ENCODE results near the gene SLC8A3. TPM values are rescaled to one million over a fixed set of nuclear protein-coding genes. Genes with fewer than 3 reads are reported as not detected.

Gene SLC8A3
- total and polyA plus RNA-seq, 2 of the 13 experiments (the other 11 are each of a cell fraction or from before 2014, with no cell fraction given): 0.01 to 0.02 TPM

GRCh38 chr14:70073924-70074566, 114.7 kb downstream of the SLC8A3 start (continued):
- no peak for TF ChIP-seq PLSCR1 (CRISPR knock-in tag; IDR thresholded peaks at IDR 0.05; ENCODE audit: borderline replicate concordance)
- 0 out of 2 replicates have a peak, but pooled peaks have one; percentile 35 for TF ChIP-seq CCDC6 (CRISPR knock-in tag; IDR thresholded peaks at IDR 0.05)
- peak; percentile 59; the same call in 1 of the 2 replicates for TF ChIP-seq ZNF720 (CRISPR knock-in tag; IDR thresholded peaks at IDR 0.05)
- TF ChIP-seq NFYB (CRISPR knock-in tag; IDR thresholded peaks at IDR 0.05): 0 out of 2 replicates have a peak, but pooled peaks have one; percentile 23
- TF ChIP-seq ZNF550 (CRISPR knock-in tag; IDR thresholded peaks at IDR 0.05; ENCODE audit: borderline replicate concordance): no peak
- TF ChIP-seq NCOA2 (CRISPR knock-in tag; IDR thresholded peaks at IDR 0.05): peak; percentile 29; the same call in 1 of the 2 replicates
- TF ChIP-seq PLRG1 (conservative IDR thresholded peaks at IDR 0.05): no peak
- TF ChIP-seq ZNF12 (CRISPR knock-in tag; IDR thresholded peaks at IDR 0.05): peak; percentile 51; the same call in 1 of the 2 replicates
- no peak for TF ChIP-seq MBNL3 (CRISPR knock-in tag; conservative IDR thresholded peaks at IDR 0.05)
- no peak for TF ChIP-seq ZBTB34 (CRISPR knock-in tag; IDR thresholded peaks at IDR 0.05)
- TF ChIP-seq ZFP36L1 (CRISPR knock-in tag; IDR thresholded peaks at IDR 0.05): no peak
- TF ChIP-seq THRA (CRISPR knock-in tag; IDR thresholded peaks at IDR 0.05; ENCODE audit: borderline replicate concordance): peak; percentile 59; the same call in 1 of the 2 replicates
- no peak for TF ChIP-seq ZFP62 (CRISPR knock-in tag; IDR thresholded peaks at IDR 0.05)
- TF ChIP-seq ETV5 (CRISPR knock-in tag; IDR thresholded peaks at IDR 0.05; ENCODE audit: borderline replicate concordance): peak; percentile 50; the same call in 1 of the 2 replicates
- peak; percentile 75 for TF ChIP-seq SALL1 (CRISPR knock-in tag; IDR thresholded peaks at IDR 0.05)
- no peak for TF ChIP-seq ZNF10 (CRISPR knock-in tag; IDR thresholded peaks at IDR 0.05; ENCODE audit: borderline replicate concordance, low read depth)
- no peak for TF ChIP-seq SMARCE1 (IDR thresholded peaks at IDR 0.05; ENCODE audit: borderline replicate concordance)
- TF ChIP-seq PAWR (CRISPR knock-in tag; IDR thresholded peaks at IDR 0.05; ENCODE audit: borderline replicate concordance): no peak
- TF ChIP-seq CREM (IDR thresholded peaks at IDR 0.05): no peak
- TF ChIP-seq CREM (CRISPR knock-in tag; IDR thresholded peaks at IDR 0.05): no peak
- no peak for TF ChIP-seq SOX13 (IDR thresholded peaks at IDR 0.05)
- TF ChIP-seq SOX13 (CRISPR knock-in tag; conservative IDR thresholded peaks at IDR 0.05 in 1 of 2, IDR thresholded peaks at IDR 0.05 in 1 of 2): peak in 1 of 2 experiments; percentile 67; a peak in 2 of 4 replicates
- TF ChIP-seq ZMYM4 (CRISPR knock-in tag; IDR thresholded peaks at IDR 0.05): 0 out of 2 replicates have a peak, but pooled peaks have one; percentile 30
- TF ChIP-seq ZNF792 (CRISPR knock-in tag; IDR thresholded peaks at IDR 0.05): 0 out of 2 replicates have a peak, but pooled peaks have one; percentile 37
- TF ChIP-seq GLMP (CRISPR knock-in tag; IDR thresholded peaks at IDR 0.05; ENCODE audit: borderline replicate concordance): no peak
- TF ChIP-seq HDAC2 (CRISPR knock-in tag; IDR thresholded peaks at IDR 0.05): peak; percentile 82
- peak; percentile 52; the same call in 1 of the 2 replicates for TF ChIP-seq ZNF292 (CRISPR knock-in tag; IDR thresholded peaks at IDR 0.05; ENCODE audit: borderline replicate concordance, low read depth)
